Upper lobe of left lung (tissue), 4 donors: ENCODE data around the gene PALLD.
A peak's percentile ranks its signal among the peaks of the same experiment; 100 is the strongest.

Experiments
- CTCF ChIP-seq, 6 experiments: fragments of 450-650 bp in 4 of 6; fragments of 200-600 bp in 2 of 6; sonication (generic) in 2 of 6; IDR thresholded peaks; one replicate each; pipeline ENCODE4 v1.5.1; 2016 to 2019; ENCODE audit warnings: antibody characterized with exemption in 6 of 6
- EP300 ChIP-seq, 4 donors: sonication (generic); formaldehyde crosslinking; IDR thresholded peaks; one replicate each; pipeline ENCODE4 v1.5.1; 2017; ENCODE audit warnings: antibody characterized with exemption in 4 of 4, control low read depth in 2 of 4
- POLR2A ChIP-seq, 4 donors: fragments of 450-650 bp; IDR thresholded peaks; one replicate each; pipeline ENCODE4 v1.5.1; 2016 to 2017; ENCODE audit warnings: antibody characterized with exemption in 4 of 4, mild to moderate bottlenecking in 2 of 4
- POLR2AphosphoS5 ChIP-seq, 2 donors: sonication (generic); formaldehyde crosslinking; IDR thresholded peaks; one replicate each; pipeline ENCODE4 v1.5.1; 2017; ENCODE audit warnings: antibody characterized with exemption in 2 of 2

DNA sequence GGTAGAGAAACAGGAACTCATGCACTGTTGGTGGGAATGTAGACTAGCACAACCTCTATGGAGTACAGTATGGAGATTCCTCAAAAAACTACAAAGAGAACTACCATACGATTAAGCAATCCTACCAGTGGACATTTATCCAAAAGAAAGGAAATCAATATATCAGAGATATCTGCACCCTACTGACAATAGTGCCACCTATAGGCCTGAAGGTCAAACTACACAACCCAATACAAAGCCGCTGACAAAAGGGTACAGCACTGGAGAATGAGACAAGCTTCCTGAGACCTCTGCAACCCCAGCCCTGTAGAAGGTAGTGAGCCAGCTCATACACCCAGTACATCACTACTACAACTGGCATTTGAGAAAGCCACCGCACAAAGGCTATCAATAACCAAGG is 446.1 kb downstream of the PALLD start:
- peak in 1 of 6 experiments; percentile 17 for TF ChIP-seq CTCF (IDR thresholded peaks at IDR 0.05)
- TF ChIP-seq POLR2AphosphoS5 (IDR thresholded peaks at IDR 0.05): no peak
- TF ChIP-seq POLR2A (IDR thresholded peaks at IDR 0.05): no peak
- no peak for TF ChIP-seq EP300 (IDR thresholded peaks at IDR 0.05)
